ENCODE measurements around the gene SPACDR.

- TF ChIP-seq ZNF274 (IDR thresholded peaks at IDR 0.05; ENCODE audit: borderline replicate concordance, low read depth, low read length) (no peak), NFIC (IDR thresholded peaks at IDR 0.05) (no peak), HMG20A (CRISPR knock-in tag; conservative IDR thresholded peaks at IDR 0.05) (no peak)
Measured at GRCh38 chr7:100493476-100494264, 29.6 kb upstream of the SPACDR start.

Data from K562 (cell line).